GM15510 (cell line): ENCODE results near the gene IFIT5.

ENCODE experiments used
- POLR2A ChIP-seq: IDR thresholded peaks from 3 replicates; pipeline ENCODE4 v1.6.1; 2011; ENCODE audit warnings: borderline replicate concordance; ENCODE audit not compliant: insufficient read length; ENCODE audit errors: extremely low read depth

The IFIT5 gene

DNA sequence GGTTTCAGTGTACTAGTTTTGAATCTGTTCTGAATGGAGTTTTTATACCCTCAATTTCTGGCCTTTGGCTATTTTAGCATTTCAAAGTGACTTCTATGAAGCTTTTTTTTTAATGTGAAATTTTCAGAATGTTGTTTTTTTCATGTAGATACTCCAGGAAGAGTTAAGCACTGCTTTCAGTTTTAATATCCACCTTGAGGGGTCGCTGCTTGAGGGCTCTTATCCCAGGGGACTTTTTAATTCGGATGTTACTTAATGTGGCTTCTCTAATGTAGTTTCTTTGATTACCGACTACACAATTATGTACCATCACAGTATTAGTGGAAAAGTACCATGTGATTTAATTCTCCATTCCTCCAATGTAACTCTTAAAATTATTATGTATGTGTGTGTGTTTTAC is 5.2 kb downstream of the IFIT5 start:
- no peak for TF ChIP-seq POLR2A

DNA sequence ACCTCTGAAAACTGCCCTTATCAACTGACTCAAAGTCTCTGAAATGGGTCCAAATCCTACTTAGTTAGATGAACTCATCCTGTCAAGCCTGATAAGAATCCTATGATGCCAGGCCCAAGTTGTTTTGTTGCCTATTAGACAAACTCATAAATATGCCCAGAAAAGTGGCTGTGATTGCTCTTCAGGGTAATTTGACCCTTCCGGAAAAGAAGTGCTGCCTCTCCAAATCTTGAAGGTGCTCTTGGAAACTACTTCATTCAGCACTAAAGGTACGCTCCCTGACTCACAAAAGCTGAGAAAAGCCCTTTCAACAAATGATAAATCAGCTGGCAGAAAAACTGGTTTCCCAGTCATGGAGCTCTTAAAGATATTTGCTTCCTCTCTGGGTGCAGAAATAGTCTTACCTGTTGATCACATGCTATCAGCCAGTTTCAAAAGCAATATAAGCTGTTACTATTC is 6.7 kb downstream of the IFIT5 start:
- TF ChIP-seq POLR2A = no peak

DNA sequence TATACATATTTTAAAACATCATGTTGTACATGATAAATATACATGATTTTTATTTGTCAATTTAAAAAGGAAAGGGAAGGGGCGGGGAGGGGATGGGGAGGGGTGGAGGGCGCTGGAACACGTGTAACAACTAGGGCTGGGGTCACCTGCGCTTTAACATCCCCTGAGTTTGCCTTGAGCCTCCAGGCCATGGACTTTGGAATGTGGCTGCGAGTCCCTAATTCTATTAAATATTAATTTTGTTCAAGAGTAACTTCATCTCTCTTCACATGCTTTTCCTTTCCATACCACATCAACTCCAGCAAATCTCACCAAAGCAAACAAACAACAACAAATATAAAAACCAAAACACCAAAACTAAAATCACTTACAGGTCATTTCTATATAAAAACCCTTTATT is 10.6 kb downstream of the IFIT5 start:
- no peak for TF ChIP-seq POLR2A

DNA sequence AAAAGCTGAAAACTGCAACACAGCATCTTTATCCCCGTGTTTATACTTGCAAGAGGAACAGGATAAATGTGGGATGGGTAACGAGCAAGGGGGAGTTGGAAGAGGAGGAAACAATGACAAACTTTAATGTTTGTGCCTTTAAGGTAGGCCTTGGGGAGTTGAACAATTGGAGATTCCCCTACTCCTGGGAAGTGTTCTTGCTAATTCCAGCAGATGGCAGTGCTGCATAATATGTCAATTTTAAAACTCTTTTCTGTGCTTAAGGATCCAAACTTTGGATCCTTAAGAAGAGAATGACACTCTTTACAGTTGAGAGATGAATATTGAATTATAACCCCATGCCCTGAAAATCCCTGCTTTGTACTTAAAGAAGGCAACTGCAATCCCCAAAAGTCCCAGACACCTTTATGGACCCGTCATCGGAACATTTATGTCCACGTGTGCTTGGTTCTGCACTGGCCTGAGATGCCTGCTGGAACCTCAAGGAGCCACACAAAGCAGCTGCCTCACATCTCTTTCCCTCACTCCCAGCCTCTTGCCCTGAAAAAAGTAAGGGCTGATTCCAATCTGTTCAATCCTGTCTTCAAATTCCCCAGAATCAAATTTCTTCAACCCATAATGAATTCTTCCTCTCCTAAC is 12.0 kb downstream of the IFIT5 start:
- TF ChIP-seq POLR2A = no peak

DNA sequence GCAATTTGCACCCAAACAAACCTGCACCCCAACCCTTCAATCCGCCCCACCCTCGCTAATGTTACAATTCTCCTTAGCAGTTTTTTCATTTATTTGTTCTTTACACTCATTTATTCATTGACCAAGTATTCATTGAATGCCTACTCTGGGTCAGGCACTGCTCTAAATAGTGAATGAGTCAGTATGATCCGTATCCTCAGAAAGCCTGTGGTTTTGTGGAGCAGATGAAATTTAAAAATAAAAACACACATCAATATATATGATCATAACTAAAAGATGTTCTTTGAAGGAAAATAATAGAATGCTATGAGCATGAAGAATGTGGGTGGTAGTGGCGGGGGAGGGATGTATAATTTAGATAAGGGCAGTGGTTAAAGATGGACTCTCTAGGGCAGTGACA is 13.3 kb downstream of the IFIT5 start:
- no peak for TF ChIP-seq POLR2A

DNA sequence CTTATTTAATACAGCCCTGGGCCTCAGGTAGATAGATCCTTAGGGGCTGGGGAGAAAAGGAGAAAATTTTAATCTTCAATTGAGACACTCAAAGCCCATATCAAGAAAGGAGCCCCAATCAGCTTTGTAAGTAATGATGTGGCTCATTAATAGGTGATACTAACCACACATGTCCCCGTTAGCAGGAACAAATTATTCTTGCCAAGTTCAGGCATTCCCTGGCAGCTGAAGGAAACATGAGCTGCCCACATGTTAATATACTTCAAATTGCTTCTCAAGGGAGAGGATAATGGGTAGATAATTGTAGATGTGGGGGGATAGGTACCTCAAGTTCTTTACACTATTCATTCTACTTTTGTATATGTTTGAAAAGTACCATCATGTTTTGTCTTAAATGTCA is 14.5 kb downstream of the IFIT5 start:
- TF ChIP-seq POLR2A = no peak

DNA sequence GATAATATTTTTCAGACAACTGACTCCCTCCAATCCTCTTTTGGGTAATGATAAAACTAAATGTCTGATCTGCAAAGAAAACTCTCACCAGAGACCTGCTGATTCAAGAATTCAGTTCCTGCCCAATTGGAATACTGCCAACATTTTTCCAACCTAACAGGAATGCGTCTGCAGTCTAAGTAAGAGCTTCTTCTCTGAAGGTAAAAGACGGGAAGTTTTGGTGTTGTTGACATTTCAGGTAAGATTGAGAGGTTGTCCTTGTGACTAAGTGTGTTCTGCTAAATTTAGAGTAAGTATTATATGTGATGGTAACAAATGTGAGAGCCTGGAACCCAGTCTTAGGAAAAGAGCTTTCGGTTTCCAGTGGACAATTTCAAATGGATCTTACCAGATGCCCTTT is 17.6 kb downstream of the IFIT5 start:
- TF ChIP-seq POLR2A = no peak

DNA sequence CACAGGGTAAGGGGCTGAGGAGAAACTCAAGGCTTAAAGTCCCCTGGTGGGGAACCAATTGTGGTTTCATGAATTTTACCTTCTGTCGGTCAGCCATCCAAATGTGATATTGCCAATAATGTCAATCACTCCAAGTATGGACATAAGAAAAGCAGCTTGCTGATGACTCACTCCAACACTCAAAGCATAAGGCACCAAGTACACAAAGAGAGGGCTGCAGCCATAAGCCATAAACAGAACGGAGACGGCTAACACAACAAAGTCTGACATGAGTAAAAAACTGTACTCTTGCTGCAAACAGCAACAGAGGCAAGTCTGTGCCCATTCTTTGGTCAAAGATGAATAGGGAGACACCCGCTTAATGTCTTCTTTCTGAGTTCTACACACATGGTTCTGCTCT is 24.2 kb downstream of the IFIT5 start:
- no peak for TF ChIP-seq POLR2A

DNA sequence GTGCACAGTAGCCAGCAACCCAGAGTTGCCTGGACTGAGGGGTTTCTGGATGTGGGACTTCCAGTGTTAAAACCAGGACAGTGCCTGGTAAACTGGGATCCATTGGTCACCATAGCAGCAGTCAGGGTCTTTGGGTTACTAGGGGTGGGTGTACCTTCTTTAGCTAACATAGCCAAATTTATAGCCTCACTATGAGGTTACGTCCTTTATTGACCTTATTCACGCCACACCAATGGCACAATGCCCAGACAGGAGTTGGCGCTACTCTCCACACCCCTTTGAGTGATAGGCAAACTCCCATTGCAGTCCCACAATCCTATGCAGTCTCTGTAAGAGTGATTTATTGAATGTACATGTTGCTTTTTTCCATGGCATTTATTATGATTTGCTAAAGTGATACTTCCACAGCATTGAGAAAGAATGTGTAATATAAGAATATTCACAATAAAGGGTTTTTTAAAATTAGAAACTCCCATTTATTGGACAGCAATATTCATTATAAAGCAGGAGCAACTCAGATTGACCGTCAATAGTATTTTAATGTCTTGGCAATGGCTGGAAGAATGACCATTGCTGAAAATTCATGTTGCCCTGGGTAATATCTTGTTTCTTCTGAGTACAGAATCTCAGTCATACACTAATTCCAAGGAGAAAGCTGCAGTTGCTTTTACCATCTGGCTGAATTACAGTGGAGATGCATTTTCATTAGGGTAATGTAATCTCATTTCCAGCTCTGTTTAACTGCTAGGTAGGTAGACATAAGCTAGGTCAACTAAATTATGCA is 26.1 kb downstream of the IFIT5 start:
- TF ChIP-seq POLR2A = no peak

DNA sequence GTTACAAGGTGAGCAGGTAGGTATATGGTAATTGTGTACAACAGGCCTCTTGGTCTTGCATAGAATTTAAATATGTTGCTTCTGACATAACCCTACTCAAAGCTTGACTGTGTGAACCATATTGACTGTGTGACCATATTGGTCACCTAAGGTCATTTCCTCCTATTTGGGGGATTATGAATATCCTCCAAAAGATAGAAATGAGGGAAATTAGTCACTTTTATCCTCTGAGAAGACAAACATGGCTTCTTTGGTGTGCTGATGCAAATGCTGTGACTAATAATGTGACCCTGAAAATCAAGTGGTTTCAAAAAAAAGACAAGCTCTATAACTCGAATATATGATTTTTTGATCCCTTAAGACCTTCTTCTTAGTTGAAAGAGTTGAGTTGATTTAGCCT is 27.9 kb downstream of the IFIT5 start:
- TF ChIP-seq POLR2A = no peak

DNA sequence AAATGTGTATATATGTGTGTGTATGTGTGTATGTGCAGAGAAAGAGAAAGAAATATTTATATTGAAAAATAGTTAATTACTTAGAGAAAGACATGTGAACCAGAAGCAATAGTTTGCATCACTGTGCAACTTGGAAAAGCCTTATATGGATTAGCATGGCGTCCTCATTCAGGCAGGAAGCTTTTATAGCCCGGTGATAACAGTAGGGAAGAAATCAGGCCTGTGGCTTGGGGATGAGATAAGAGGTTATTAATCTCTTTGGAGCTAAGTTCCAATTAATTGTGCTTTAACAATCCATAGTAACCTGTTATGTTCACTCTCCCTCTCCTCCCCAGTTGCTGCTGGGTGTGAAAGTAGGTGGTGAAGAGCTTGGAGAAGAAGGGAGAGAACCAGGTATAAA is 36.5 kb downstream of the IFIT5 start:
- TF ChIP-seq POLR2A = no peak

DNA sequence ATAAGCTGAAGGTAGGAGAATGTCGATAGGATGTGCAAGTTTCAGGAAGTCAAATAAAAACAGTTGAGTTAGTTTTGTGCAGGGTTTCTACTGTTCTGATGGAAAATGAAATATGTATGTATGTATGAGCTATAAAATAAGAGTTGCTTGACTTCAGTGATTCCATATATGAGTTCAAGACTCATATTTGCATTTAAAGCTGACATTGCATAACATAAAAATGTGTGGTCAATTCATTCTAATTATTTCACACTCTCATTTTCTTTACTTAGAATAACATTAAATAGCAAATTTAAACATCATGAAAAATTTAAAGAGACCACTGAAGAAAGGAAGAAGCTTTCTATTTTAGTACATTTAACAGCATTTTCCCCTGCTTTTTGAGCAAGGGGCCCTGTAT is 37.8 kb downstream of the IFIT5 start:
- no peak for TF ChIP-seq POLR2A

DNA sequence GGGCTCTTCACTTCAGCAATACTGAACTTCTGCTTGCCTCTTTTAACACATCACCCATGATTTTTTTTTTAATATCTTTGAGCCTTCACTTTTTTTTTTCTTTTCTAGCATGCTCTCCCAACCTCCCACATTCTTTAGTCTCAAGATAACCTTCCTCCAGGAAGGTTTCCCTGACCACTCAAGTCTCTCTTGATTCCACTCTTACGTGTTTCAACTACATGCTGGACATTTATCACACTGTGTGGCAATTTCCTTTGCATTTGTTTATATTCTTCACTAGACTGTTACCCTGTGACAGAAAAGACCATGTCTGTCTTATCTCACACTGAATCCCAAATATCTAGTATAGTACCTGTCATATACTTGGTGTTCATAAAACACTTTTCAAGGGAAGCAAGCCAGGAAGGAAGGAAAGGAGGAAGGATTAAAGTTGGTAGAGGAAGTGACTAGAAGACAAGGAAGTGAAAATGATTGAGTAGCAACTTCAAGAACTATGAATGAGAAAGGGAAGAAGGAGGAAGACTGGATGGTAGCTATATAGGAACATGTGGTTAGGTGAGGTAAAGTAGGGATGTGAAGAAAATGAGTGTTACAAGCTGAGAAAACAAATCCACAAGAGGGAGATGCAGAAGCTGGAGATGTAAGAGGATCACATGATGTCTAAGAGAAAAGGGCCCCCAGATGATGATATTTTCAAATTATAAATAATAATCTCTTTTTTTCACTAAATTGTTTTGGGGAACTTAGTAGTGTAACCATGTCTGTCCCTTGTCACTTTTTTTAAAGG is 40.4 kb downstream of the IFIT5 start:
- TF ChIP-seq POLR2A = no peak

DNA sequence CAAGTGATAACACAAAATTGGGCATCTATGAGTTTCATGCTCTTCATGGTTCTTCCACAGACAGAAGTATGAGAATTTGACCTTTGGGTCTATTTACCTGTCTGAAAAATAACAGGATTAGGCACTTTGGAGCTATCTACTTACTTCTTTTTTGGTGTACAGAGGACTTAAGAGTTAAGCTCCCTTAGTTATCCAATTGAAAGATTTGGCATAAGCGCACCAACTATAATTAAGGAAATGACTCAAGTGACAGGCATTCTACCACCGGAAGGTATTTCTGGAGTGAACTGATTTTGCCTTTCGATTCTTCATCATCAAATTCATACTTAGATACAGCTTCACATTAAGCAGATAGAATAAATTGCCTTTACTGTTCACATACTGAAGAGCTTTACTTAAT is 43.9 kb downstream of the IFIT5 start:
- TF ChIP-seq POLR2A = no peak

DNA sequence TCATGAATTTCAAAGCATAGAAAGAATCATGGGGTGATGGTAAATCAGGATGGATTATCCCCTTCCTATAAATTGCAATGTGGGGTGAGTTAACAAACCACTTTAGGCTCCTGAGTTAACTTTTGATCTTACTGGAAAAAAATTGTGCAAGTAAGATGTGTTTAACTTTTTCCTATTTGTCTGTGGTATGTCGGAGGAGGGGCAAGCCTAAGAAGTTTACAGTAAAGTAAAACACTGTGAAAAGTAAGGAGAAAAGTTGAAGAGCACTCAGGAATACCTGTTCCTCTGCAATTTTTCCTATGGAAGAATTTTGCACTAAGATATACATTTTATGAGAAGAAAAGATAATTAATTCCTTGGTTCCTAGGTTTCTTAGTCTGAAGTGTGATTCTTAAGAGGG is 44.4 kb downstream of the IFIT5 start:
- TF ChIP-seq POLR2A = no peak
